ENCODE measurements around the gene TYMP. TPM values are rescaled to one million over a fixed set of nuclear protein-coding genes. Genes with fewer than 3 reads are reported as not detected.

Gene TYMP
- total RNA-seq, 4 donors from 2014 or later, result 4.4 to 21.5 (median 15.6) TPM

- H3K36me3 ChIP-seq, result no peaks in the 10 kb centered on the region
- TF ChIP-seq CTCF (IDR thresholded peaks at IDR 0.05) (no peak), POLR2A (IDR thresholded peaks at IDR 0.05) (no peak)
- no peaks in the 10 kb centered on the region for H3K27me3 ChIP-seq
- no peaks in the 10 kb centered on the region for H3K9me3 ChIP-seq
- H3K4me1 ChIP-seq, result peaks cover 3 to 4% of the 10 kb centered on the region in 2 donors
- intact Hi-C loops (cut with DNase I; ENCODE audit: low total_unique reads), result no loop called here
- H3K27ac ChIP-seq, result no peak overlapping the region
- no peak overlapping the region for H3K4me3 ChIP-seq
- DNase-seq, result no peak
Observed at GRCh38 chr22:50576806-50577696, 47.2 kb upstream of the TYMP start.

- TF ChIP-seq POLR2A (IDR thresholded peaks at IDR 0.05) (no peak), CTCF (IDR thresholded peaks at IDR 0.05) (no peak)
- DNase-seq, result no peak
- Histone ChIP-seq H3K27ac (no peak overlapping the region), H3K27me3 (no peaks in the 10 kb centered on the region), H3K36me3 (no peaks in the 10 kb centered on the region), H3K4me1 (peaks cover 0 to under 1% of the 10 kb centered on the region in 2 donors), H3K4me3 (no peak overlapping the region), H3K9me3 (no peaks in the 10 kb centered on the region)
- intact Hi-C loops (cut with DNase I; ENCODE audit: low total_unique reads), result no loop called here
Observed at GRCh38 chr22:50576070-50576469, 46.3 kb upstream of the TYMP start.

DNA sequence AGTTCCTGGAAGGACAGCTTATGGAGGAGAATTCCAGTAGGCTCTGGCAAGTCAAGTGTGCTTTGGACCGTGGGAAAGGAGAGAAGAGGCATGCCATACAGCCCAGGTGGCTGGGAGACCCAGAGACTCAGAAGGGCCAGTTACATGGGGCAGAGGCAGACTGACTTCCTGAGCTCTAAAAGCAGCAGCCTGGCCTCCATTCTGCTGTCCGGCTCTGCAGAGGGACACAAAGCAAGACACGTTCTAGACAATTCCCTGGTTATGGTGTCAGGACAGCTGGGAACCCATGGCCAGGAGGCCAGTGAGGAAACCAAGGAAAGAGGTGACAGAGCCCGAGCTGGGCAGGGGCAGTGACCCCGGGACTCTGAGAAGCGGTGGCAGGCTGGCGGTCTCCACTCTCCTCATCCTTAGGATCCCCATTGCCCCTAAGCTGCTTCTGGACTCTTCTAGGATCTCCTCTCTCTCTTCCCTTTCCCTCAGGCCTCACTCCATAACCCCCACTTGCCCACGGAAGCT, 45.7 kb upstream of the TYMP start:
- no peak overlapping the region for H3K4me3 ChIP-seq
- H3K27me3 ChIP-seq, result no peaks in the 10 kb centered on the region
- DNase-seq, result no peak
- H3K9me3 ChIP-seq, result no peaks in the 10 kb centered on the region
- no peak for TF ChIP-seq CTCF (IDR thresholded peaks at IDR 0.05)
- TF ChIP-seq POLR2A (IDR thresholded peaks at IDR 0.05), result no peak
- H3K36me3 ChIP-seq, result no peaks in the 10 kb centered on the region
- H3K27ac ChIP-seq, result no peak overlapping the region
- H3K4me1 ChIP-seq, result no peaks in the 10 kb centered on the region
- intact Hi-C loops (cut with DNase I; ENCODE audit: low total_unique reads), result no loop called here

GRCh38 chr22:50574383-50574755, 44.6 kb upstream of the TYMP start:
- no peaks in the 10 kb centered on the region for H3K36me3 ChIP-seq
- H3K4me3 ChIP-seq, result no peak overlapping the region
- no peak overlapping the region for H3K27ac ChIP-seq
- no peak for DNase-seq
- no peaks in the 10 kb centered on the region for H3K4me1 ChIP-seq
- TF ChIP-seq POLR2A (IDR thresholded peaks at IDR 0.05) (no peak), CTCF (IDR thresholded peaks at IDR 0.05) (no peak)
- H3K27me3 ChIP-seq, result no peaks in the 10 kb centered on the region
- intact Hi-C loops (cut with DNase I; ENCODE audit: low total_unique reads), result no loop called here
- H3K9me3 ChIP-seq, result no peaks in the 10 kb centered on the region

Measured in uterus (tissue), 4 donors.